ENCODE results near the gene SCAMP1. TPM values are rescaled to one million over a fixed set of nuclear protein-coding genes. Genes with fewer than 3 reads are reported as not detected.

The SCAMP1 gene
- total RNA-seq, 1 donor from 2014 or later = 51.8 TPM

- Mint-ChIP-seq H3K27ac (ENCODE audit: unreplicated experiment) (peak overlapping the region; percentile 56), H3K4me3 (ENCODE audit: unreplicated experiment) (peak overlapping the region; percentile 58), H3K27me3 (ENCODE audit: low read depth) (no peaks in the 10 kb centered on the region), H3K36me3 (ENCODE audit: low read depth) (peaks cover 2% of the 10 kb centered on the region), H3K9me3 (ENCODE audit: low read depth) (no peaks in the 10 kb centered on the region), H3K4me1 (ENCODE audit: low read depth) (peaks cover 78% of the 10 kb centered on the region)
- TF ChIP-seq CTCF (IDR thresholded peaks at IDR 0.05) = peak; percentile 39
- no peak for DNase-seq (ENCODE audit: low spot score)
Observed at GRCh38 chr5:78509884-78510769, 149.7 kb downstream of the SCAMP1 start.

GRCh38 chr5:78511121-78511906, 150.9 kb downstream of the SCAMP1 start:
- no peak overlapping the region for H3K27ac Mint-ChIP-seq (ENCODE audit: unreplicated experiment)
- peaks cover 74% of the 10 kb centered on the region for H3K4me1 Mint-ChIP-seq (ENCODE audit: low read depth)
- H3K9me3 Mint-ChIP-seq (ENCODE audit: low read depth) = no peaks in the 10 kb centered on the region
- no peak overlapping the region for H3K4me3 Mint-ChIP-seq (ENCODE audit: unreplicated experiment)
- no peaks in the 10 kb centered on the region for H3K27me3 Mint-ChIP-seq (ENCODE audit: low read depth)
- TF ChIP-seq CTCF (IDR thresholded peaks at IDR 0.05) = no peak
- DNase-seq (ENCODE audit: low spot score) = no peak
- peaks cover 2% of the 10 kb centered on the region for H3K36me3 Mint-ChIP-seq (ENCODE audit: low read depth)

- no peak for TF ChIP-seq CTCF (IDR thresholded peaks at IDR 0.05)
- Mint-ChIP-seq H3K27ac (ENCODE audit: unreplicated experiment) (no peak overlapping the region), H3K4me1 (ENCODE audit: low read depth) (peaks cover 69% of the 10 kb centered on the region), H3K36me3 (ENCODE audit: low read depth) (peaks cover 2% of the 10 kb centered on the region), H3K27me3 (ENCODE audit: low read depth) (no peaks in the 10 kb centered on the region), H3K4me3 (ENCODE audit: unreplicated experiment) (no peak overlapping the region), H3K9me3 (ENCODE audit: low read depth) (no peaks in the 10 kb centered on the region)
- DNase-seq (ENCODE audit: low spot score) = no peak
Observed at GRCh38 chr5:78512435-78512834, 152.0 kb downstream of the SCAMP1 start.

GRCh38 chr5:78513441-78513840, 153.0 kb downstream of the SCAMP1 start:
- Mint-ChIP-seq H3K36me3 (ENCODE audit: low read depth) (peaks cover 2% of the 10 kb centered on the region), H3K4me3 (ENCODE audit: unreplicated experiment) (no peak overlapping the region), H3K9me3 (ENCODE audit: low read depth) (no peaks in the 10 kb centered on the region), H3K27me3 (ENCODE audit: low read depth) (no peaks in the 10 kb centered on the region), H3K4me1 (ENCODE audit: low read depth) (peaks cover 69% of the 10 kb centered on the region), H3K27ac (ENCODE audit: unreplicated experiment) (no peak overlapping the region)
- no peak for DNase-seq (ENCODE audit: low spot score)
- TF ChIP-seq CTCF (IDR thresholded peaks at IDR 0.05) = no peak
